IMR-90 (cell line): ENCODE data around the gene MLYCD. TPM values are rescaled to one million over a fixed set of nuclear protein-coding genes. Genes with fewer than 3 reads are reported as not detected.

ENCODE experiments used
- ATAC-seq: fragments of 200-7000 bp; cut with Tn5 transposase; 2 replicates; pipeline ENCODE4 v1.9.1; 2020; ENCODE audit warnings: low read depth, mild to moderate bottlenecking, moderate library complexity
- BruUV-seq: library from RNA; stranded (reverse); fragments of 400-500 nt; replicated peaks from 2 replicates; lab custom pipeline; 2021; lab: Mats Ljungman, UMichigan
- CTCF ChIA-PET: fragments of 300-600 bp; formaldehyde crosslinking; extraction: SDS; loops from one replicate; lab custom pipeline; 2021; ENCODE audit warnings: antibody characterized with exemption; lab: Yijun Ruan, JAX
- POLR2A ChIA-PET: fragments of 300-600 bp; sonication (Branson Sonifier 250); formaldehyde crosslinking; loops from one replicate; lab custom pipeline; 2022; ENCODE audit warnings: antibody characterized with exemption; ENCODE audit not compliant: unreplicated experiment; lab: Charles Lee
- DNase-seq: peaks from one replicate; pipeline ENCODE4 v3.0.0; 2013
- H2AFZ ChIP-seq: replicated peaks from 2 replicates; pipeline ENCODE3; 2013; ENCODE audit warnings: low read length, mild to moderate bottlenecking; ENCODE audit not compliant: poor library complexity
- H2AK5ac ChIP-seq: 2 replicates; pipeline ENCODE4 v1.6.1; 2013; ENCODE audit warnings: low read depth, low read length, inconsistent platforms
- H2AK9ac ChIP-seq: replicated peaks from 2 replicates; pipeline ENCODE3; 2013; ENCODE audit warnings: mild to moderate bottlenecking, low read depth, low read length, moderate library complexity; ENCODE audit not compliant: poor library complexity
- H2BK120ac ChIP-seq: 2 replicates; pipeline ENCODE4 v1.6.1; 2013; ENCODE audit warnings: low read depth, low read length, inconsistent platforms
- H2BK15ac ChIP-seq: 3 replicates; pipeline ENCODE4 v1.6.1; 2013; ENCODE audit warnings: low read depth, low read length, inconsistent platforms
- H2BK20ac ChIP-seq: 2 replicates; pipeline ENCODE4 v1.6.1; 2013; ENCODE audit warnings: low read depth, mild to moderate bottlenecking, inconsistent platforms, low read length, moderate library complexity
- H2BK5ac ChIP-seq: 2 replicates; pipeline ENCODE4 v1.6.1; 2013; ENCODE audit warnings: mild to moderate bottlenecking, low read depth, low read length, inconsistent platforms; ENCODE audit not compliant: poor library complexity, severe bottlenecking
- H3K14ac ChIP-seq: replicated peaks from 2 replicates; pipeline ENCODE4 v1.6.1; 2013; ENCODE audit warnings: low read depth, low read length, inconsistent platforms
- H3K18ac ChIP-seq: 2 replicates; pipeline ENCODE4 v1.6.1; 2013; ENCODE audit warnings: low read depth, low read length, control low read depth
- H3K23ac ChIP-seq: 2 replicates; pipeline ENCODE4 v1.6.1; 2013; ENCODE audit warnings: low read depth, low read length, inconsistent platforms
- H3K27ac ChIP-seq: 2 replicates; pipeline ENCODE4 v1.5.1; 2013; ENCODE audit warnings: mild to moderate bottlenecking, control low read depth, low read length; ENCODE audit not compliant: insufficient read depth
- H3K27me3 ChIP-seq: 2 replicates; pipeline ENCODE4 v1.6.1; 2013; ENCODE audit warnings: low read length; ENCODE audit not compliant: control insufficient read depth, insufficient read depth
- H3K36me3 ChIP-seq: 2 replicates; pipeline ENCODE4 v1.6.1; 2013; ENCODE audit warnings: low read length, mixed read lengths; ENCODE audit not compliant: control insufficient read depth, insufficient read depth
- H3K4ac ChIP-seq: 2 replicates; pipeline ENCODE4 v1.6.1; 2013; ENCODE audit warnings: low read depth, low read length, inconsistent platforms
- H3K4me1 ChIP-seq: 2 replicates; pipeline ENCODE4 v1.6.1; 2013; ENCODE audit warnings: low read length, mixed read lengths; ENCODE audit not compliant: control insufficient read depth, insufficient read depth
- H3K4me2 ChIP-seq: 2 replicates; pipeline ENCODE4 v1.6.1; 2013; ENCODE audit warnings: low read depth, mild to moderate bottlenecking, control low read depth, low read length, moderate library complexity
- H3K4me3 ChIP-seq: 2 replicates; pipeline ENCODE4 v1.5.1; 2013; ENCODE audit warnings: low read depth, mild to moderate bottlenecking, control low read depth, low read length, moderate library complexity; ENCODE audit not compliant: insufficient read depth
- H3K56ac ChIP-seq: 2 replicates; pipeline ENCODE4 v1.6.1; 2013; ENCODE audit warnings: low read length, inconsistent platforms; ENCODE audit not compliant: insufficient read depth; ENCODE audit errors: extremely low read depth
- H3K79me1 ChIP-seq, 2 experiments: 2 replicates each; pipeline ENCODE4 v1.6.1; 2013; ENCODE audit warnings: low read length in 2 of 2, inconsistent platforms in 1 of 2, low read depth in 1 of 2
- H3K9ac ChIP-seq: 2 replicates; pipeline ENCODE4 v1.6.1; 2013; ENCODE audit warnings: low read depth, low read length, control low read depth
- H3K9me1 ChIP-seq: 2 replicates; pipeline ENCODE4 v1.6.1; 2013; ENCODE audit warnings: low read length, inconsistent platforms; ENCODE audit not compliant: insufficient read depth
- H3K9me3 ChIP-seq: 2 replicates; pipeline ENCODE4 v1.6.1; 2013; ENCODE audit warnings: low read length; ENCODE audit not compliant: control insufficient read depth, insufficient read depth
- H4K20me1 ChIP-seq: 2 replicates; pipeline ENCODE4 v1.6.1; 2013; ENCODE audit warnings: low read length, inconsistent platforms; ENCODE audit not compliant: insufficient read depth
- H4K5ac ChIP-seq: 2 replicates; pipeline ENCODE4 v1.6.1; 2013; ENCODE audit warnings: mild to moderate bottlenecking, low read depth, low read length, control low read depth
- H4K8ac ChIP-seq, 2 experiments: 2 replicates each; pipeline ENCODE4 v1.6.1; 2013; ENCODE audit warnings: low read depth in 2 of 2, low read length in 2 of 2, control low read depth in 1 of 2, inconsistent platforms in 1 of 2
- H4K91ac ChIP-seq: 2 replicates; pipeline ENCODE4 v1.6.1; 2013; ENCODE audit warnings: low read depth, low read length, inconsistent platforms; ENCODE audit not compliant: insufficient read depth
- BHLHE40 ChIP-seq: fragments of 150-350 bp; IDR thresholded peaks from 2 replicates; pipeline ENCODE4 v1.6.1; 2016; ENCODE audit warnings: mild to moderate bottlenecking, low read depth, low read length
- CEBPB ChIP-seq: IDR thresholded peaks from 2 replicates; pipeline ENCODE4 v1.6.1; 2012; ENCODE audit warnings: low read depth, low read length, improper control_type of control experiment
- CHD1 ChIP-seq: IDR thresholded peaks from 2 replicates; pipeline ENCODE4 v1.6.1; 2012; ENCODE audit warnings: low read depth, low read length, improper control_type of control experiment
- CTCF ChIP-seq: conservative IDR thresholded peaks from 2 replicates; pipeline ENCODE4 v1.5.1; 2012; ENCODE audit warnings: mild to moderate bottlenecking, low read depth, low read length, improper control_type of control experiment
- ELK1 ChIP-seq: fragments of 150-350 bp; IDR thresholded peaks from 2 replicates; pipeline ENCODE4 v1.6.1; 2016; ENCODE audit warnings: low read depth, mild to moderate bottlenecking, low read length, moderate library complexity, borderline replicate concordance
- FOS ChIP-seq: fragments of 150-350 bp; IDR thresholded peaks from 2 replicates; pipeline ENCODE4 v1.6.1; 2016; ENCODE audit warnings: low read depth, low read length
- MAFK ChIP-seq: IDR thresholded peaks from 2 replicates; pipeline ENCODE4 v1.6.1; 2012; ENCODE audit warnings: low read depth, low read length, improper control_type of control experiment
- MAZ ChIP-seq: IDR thresholded peaks from 2 replicates; pipeline ENCODE4 v1.6.1; 2012; ENCODE audit warnings: low read depth, mild to moderate bottlenecking, low read length, improper control_type of control experiment, moderate library complexity, borderline replicate concordance
- MXI1 ChIP-seq: IDR thresholded peaks from 2 replicates; pipeline ENCODE4 v1.6.1; 2012; ENCODE audit warnings: low read depth, mild to moderate bottlenecking, low read length, moderate library complexity, borderline replicate concordance
- NFE2L2 ChIP-seq: fragments of 150-350 bp; IDR thresholded peaks from 2 replicates; pipeline ENCODE4 v1.6.1; 2016; ENCODE audit warnings: low read depth, mild to moderate bottlenecking, low read length
- POLR2A ChIP-seq: IDR thresholded peaks from 2 replicates; pipeline ENCODE4 v1.6.1; 2012; ENCODE audit warnings: mild to moderate bottlenecking, low read depth, low read length
- RAD21 ChIP-seq: IDR thresholded peaks from 2 replicates; pipeline ENCODE4 v1.6.1; 2012; ENCODE audit warnings: low read length, improper control_type of control experiment
- RCOR1 ChIP-seq: IDR thresholded peaks from 2 replicates; pipeline ENCODE4 v1.6.1; 2012; ENCODE audit warnings: mild to moderate bottlenecking, low read length, improper control_type of control experiment; ENCODE audit not compliant: insufficient replicate concordance
- RFX5 ChIP-seq: IDR thresholded peaks from 2 replicates; pipeline ENCODE4 v1.8.0; 2012; ENCODE audit warnings: low read depth, mild to moderate bottlenecking, low read length, moderate library complexity
- SMC3 ChIP-seq: fragments of 150-350 bp; IDR thresholded peaks from 2 replicates; pipeline ENCODE4 v1.6.1; 2016; ENCODE audit warnings: low read depth, mild to moderate bottlenecking, antibody characterized with exemption, low read length, moderate library complexity
- USF2 ChIP-seq: fragments of 150-350 bp; IDR thresholded peaks from 2 replicates; pipeline ENCODE4 v1.6.1; 2017; ENCODE audit warnings: mild to moderate bottlenecking, antibody characterized with exemption, low read length, low read depth
- WGBS, 2 experiments: methylation state at CpG; one replicate each; pipeline versions ENCODE4 v1.1.5 to v1.1.7; 2013; ENCODE audit warnings: missing lambda C conversion rate in 2 of 2; ENCODE audit not compliant: insufficient read length in 1 of 2; ENCODE audit errors: extremely low coverage in 2 of 2; 5-methylcytosine and 5-hydroxymethylcytosine counted together
- dilution Hi-C: fragments of 300-500 bp; cut with HindIII; formaldehyde crosslinking; loops from one replicate; pipeline ENCODE4 v1.14.3; 2018; ENCODE audit warnings: low sequenced_read_pairs; ENCODE audit not compliant: unreplicated experiment
- in situ Hi-C: fragments of 300-500 bp; cut with MboI; formaldehyde crosslinking; loops from 3 replicates; pipeline ENCODE4 v1.14.3; 2019; ENCODE audit warnings: low sequenced_read_pairs, inconsistent platforms, mixed read lengths
- intact Hi-C: fragments of 100-400 bp; cut with micrococcal nuclease; formaldehyde crosslinking; loops from 2 replicates; pipeline ENCODE4 v1.10.0; 2022
- polyA plus RNA-seq, 3 experiments: library from polyadenylated mRNA; depleted of rRNA; stranded (reverse); fragments of >200 nt; gene quantifications; 2 replicates each; pipeline ENCODE4 v1.2.3, GENCODE V29; 2012; ENCODE audit warnings: low replicate concordance in 1 of 3
- total RNA-seq: library from RNA; depleted of rRNA; stranded (reverse); fragments of >200 nt; gene quantifications from 2 replicates; pipeline ENCODE4 v1.2.3, GENCODE V29; 2012

The MLYCD gene
- total and polyA plus RNA-seq, 2 of the 4 experiments (the other 2 are of a cell fraction) = 1.9 to 2.7 TPM

- Histone ChIP-seq H2AK5ac (no peak overlapping the region), H4K20me1 (peaks cover 7% of the 10 kb centered on the region; the same call in 1 of the 2 replicates), H3K9me3 (no peaks in the 10 kb centered on the region), H2BK5ac (no peak overlapping the region), H3K9ac (no peak overlapping the region), H4K5ac (no peak overlapping the region), H3K23ac (no peak overlapping the region), H3K18ac (no peak overlapping the region), H2BK15ac (no peak overlapping the region), H3K4ac (no peak overlapping the region), H2BK20ac (no peak overlapping the region), H3K27ac (no peak overlapping the region), H3K14ac (no peak overlapping the region), H4K8ac (no peak overlapping the region), H3K9me1 (no peaks in the 10 kb centered on the region), H3K4me1 (no peaks in the 10 kb centered on the region), H3K27me3 (no peaks in the 10 kb centered on the region), H2BK120ac (no peak overlapping the region), H3K56ac (no peak overlapping the region), H3K36me3 (peaks cover 41% of the 10 kb centered on the region), H4K91ac (no peak overlapping the region), H3K4me2 (no peak overlapping the region), H3K4me3 (no peak overlapping the region), H3K79me1 (peaks cover 0 to under 1% of the 10 kb centered on the region in 2 experiments; a peak in 1 of 4 replicates), H2AFZ (no peak overlapping the region), H2AK9ac (peak overlapping the region; percentile 50)
- POLR2A ChIA-PET = no interaction called here
- TF ChIP-seq BHLHE40 = no peak
- TF ChIP-seq USF2 = no peak
- no peak for TF ChIP-seq MXI1
- no peak for TF ChIP-seq POLR2A
- TF ChIP-seq RCOR1 = no peak
- no peak for TF ChIP-seq SMC3
- TF ChIP-seq CTCF = no peak
- TF ChIP-seq NFE2L2 = no peak
- no peak for TF ChIP-seq CHD1
- no peak for TF ChIP-seq CEBPB
- TF ChIP-seq MAZ = no peak
- TF ChIP-seq RAD21 = no peak
- no peak for TF ChIP-seq FOS
- no peak for TF ChIP-seq MAFK
- TF ChIP-seq RFX5 = no peak
- TF ChIP-seq ELK1 = no peak
- intact Hi-C loops (no loop called here), in situ Hi-C loops (loop anchor here (10.0 to 25.0 kb wide), 2 partner anchors 213 to 526 kb away; no protein-coding TSS in a partner anchor), dilution Hi-C loops (no loop called here)
- no peak for DNase-seq
- BruUV-seq = no TSS peak
- CTCF ChIA-PET = no interaction called here
- no CpG with 5 or more reads among the region's 5 CpGs for WGBS, 2 experiments
- ATAC-seq = no peak
Measured at GRCh38 chr16:83961591-83961990, 62.7 kb downstream of the MLYCD start.
